HUES6 (cell line): Measurements from ENCODE around the gene RIPPLY1.

ENCODE experiments used
- H3K27ac ChIP-seq: 2 replicates; pipeline ENCODE4 v1.7.0; 2013; ENCODE audit warnings: low read depth, mild to moderate bottlenecking, low read length, inconsistent platforms
- H3K27me3 ChIP-seq: 2 replicates; pipeline ENCODE4 v1.6.1; 2013; ENCODE audit warnings: low read length; ENCODE audit not compliant: control insufficient read depth, insufficient read depth
- H3K36me3 ChIP-seq: 2 replicates; pipeline ENCODE4 v1.6.1; 2013; ENCODE audit warnings: low read length; ENCODE audit not compliant: control insufficient read depth, insufficient read depth
- H3K4me1 ChIP-seq: 2 replicates; pipeline ENCODE4 v1.6.1; 2013; ENCODE audit warnings: low read length; ENCODE audit not compliant: control insufficient read depth, insufficient read depth
- H3K4me3 ChIP-seq: 2 replicates; pipeline ENCODE4 v1.5.1; 2013; ENCODE audit warnings: low read depth, low read length
- H3K9ac ChIP-seq: one replicate; pipeline ENCODE4 v1.6.1; 2013; ENCODE audit warnings: mild to moderate bottlenecking, low read length
- H3K9me3 ChIP-seq: 2 replicates; pipeline ENCODE4 v1.6.1; 2013; ENCODE audit warnings: low read depth, low read length; ENCODE audit not compliant: control insufficient read depth, insufficient read depth

Gene RIPPLY1

DNA sequence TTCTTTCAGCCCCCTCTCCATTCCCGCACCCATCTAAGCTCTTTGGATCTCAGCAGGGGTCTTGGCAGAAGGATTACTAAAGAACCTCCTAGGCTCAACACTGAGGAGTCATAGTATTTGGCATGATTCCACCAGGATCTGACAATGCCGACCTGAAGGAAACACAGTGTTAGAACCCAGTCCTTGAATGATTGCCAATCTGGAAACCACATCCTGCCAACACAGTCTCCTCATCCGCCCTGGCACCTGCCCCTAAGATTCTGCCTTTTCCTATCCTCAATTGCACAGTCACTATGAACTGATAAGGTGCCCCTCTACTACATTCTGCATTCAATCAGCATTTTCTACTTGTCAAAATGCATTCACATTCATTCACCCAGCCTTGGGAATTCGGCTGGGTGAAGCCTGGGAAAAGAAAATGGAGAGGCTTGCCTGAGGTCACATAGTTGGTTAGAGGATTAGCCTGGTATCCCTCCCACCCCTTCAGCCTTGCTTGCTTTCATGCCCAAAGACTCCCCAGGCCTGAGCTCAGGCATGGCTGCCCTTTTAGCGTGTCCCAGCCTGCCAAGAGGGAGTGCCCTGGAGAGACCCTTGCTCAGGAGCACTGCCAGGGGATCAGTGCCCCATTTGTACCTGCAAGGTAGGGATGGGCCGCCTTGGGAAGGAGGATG is 14.8 kb upstream of the RIPPLY1 start:
- H3K4me3 ChIP-seq: no peak overlapping the region
- H3K9me3 ChIP-seq: no peaks in the 10 kb centered on the region
- H3K36me3 ChIP-seq: no peaks in the 10 kb centered on the region
- H3K9ac ChIP-seq: no peak overlapping the region
- no peak overlapping the region for H3K27ac ChIP-seq
- peaks cover 21% of the 10 kb centered on the region for H3K4me1 ChIP-seq
- peaks cover 51% of the 10 kb centered on the region for H3K27me3 ChIP-seq

DNA sequence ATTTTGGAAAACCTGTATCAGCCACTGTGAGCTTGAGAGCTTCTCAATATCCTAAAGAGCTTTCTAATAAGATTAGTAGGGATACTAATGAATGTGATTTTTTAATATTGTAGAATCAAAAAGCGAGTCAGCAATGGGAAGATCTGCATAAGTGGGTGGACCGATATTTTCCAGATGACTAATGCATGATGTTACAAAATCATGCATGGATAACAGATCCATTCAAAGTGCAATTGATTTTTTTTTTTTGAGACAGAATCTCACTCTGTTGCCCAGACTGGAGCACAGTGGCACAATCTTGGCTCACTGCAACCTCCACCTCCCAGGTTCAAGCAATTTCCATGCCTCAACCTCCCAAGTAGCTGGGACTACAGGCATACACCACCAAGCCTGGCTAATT is 9.7 kb upstream of the RIPPLY1 start:
- H3K4me1 ChIP-seq: no peaks in the 10 kb centered on the region
- H3K27me3 ChIP-seq: peaks cover 38% of the 10 kb centered on the region
- H3K4me3 ChIP-seq: no peak overlapping the region
- H3K36me3 ChIP-seq: no peaks in the 10 kb centered on the region
- no peak overlapping the region for H3K9ac ChIP-seq
- no peak overlapping the region for H3K27ac ChIP-seq
- H3K9me3 ChIP-seq: no peaks in the 10 kb centered on the region

DNA sequence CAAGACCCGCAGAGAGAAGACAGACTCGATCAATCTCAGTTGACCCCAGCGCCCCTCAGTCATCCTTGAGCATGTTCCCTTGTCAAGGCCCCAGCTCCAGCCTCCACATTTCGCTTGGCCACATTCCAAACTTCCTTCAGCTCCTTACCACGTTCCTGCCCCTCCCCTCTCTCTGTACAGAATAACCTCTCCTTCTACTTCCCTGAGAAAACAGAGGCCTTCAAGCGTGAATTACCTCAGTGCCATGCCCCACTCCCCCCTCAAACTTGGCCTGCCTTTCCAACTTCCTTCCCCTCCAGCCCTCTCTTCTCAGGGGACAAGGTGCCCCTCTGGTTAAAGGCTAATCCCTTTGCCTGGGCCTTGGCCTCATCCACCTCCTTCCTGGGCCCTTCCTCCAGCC is 3.2 kb upstream of the RIPPLY1 start:
- no peak overlapping the region for H3K9ac ChIP-seq
- peaks cover 46% of the 10 kb centered on the region for H3K27me3 ChIP-seq
- H3K4me3 ChIP-seq: no peak overlapping the region
- H3K36me3 ChIP-seq: no peaks in the 10 kb centered on the region
- H3K4me1 ChIP-seq: no peaks in the 10 kb centered on the region; the same call in 1 of the 2 replicates
- H3K27ac ChIP-seq: no peak overlapping the region
- H3K9me3 ChIP-seq: no peaks in the 10 kb centered on the region

DNA sequence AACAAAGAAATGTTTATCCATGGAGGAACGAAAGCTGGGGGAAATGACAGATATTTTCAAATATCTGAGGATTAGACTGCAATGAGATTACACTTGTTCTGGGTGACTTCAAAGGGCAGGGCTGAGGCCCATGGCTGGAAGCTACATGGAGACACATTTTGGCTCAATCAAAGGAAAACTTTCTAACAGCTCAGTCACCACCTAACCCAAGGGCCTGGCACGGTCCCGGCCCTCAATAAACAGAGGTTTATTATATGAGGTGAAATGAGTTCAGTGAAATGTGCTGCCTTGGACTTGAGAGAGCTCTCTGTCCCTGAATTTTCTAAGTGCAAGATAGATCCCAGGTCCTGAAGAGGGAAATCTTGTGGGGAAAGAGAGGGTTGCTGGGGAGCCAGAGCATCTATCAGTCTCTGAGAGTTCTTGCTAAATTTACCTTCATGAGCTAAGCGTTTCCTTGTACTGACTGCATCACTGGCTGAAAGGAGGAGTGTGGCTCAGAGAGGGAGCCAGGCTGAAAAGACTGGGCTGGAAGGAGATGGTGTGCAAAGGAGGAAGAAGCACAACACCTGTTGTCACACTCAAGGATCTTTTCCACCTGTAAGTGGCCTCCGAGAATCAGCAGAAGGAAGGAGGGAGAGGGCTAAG is 2.0 kb upstream of the RIPPLY1 start:
- H3K4me1 ChIP-seq: no peaks in the 10 kb centered on the region; the same call in 1 of the 2 replicates
- H3K27me3 ChIP-seq: peaks cover 52% of the 10 kb centered on the region
- no peak overlapping the region for H3K9ac ChIP-seq
- no peak overlapping the region for H3K27ac ChIP-seq
- H3K9me3 ChIP-seq: no peaks in the 10 kb centered on the region
- no peaks in the 10 kb centered on the region for H3K36me3 ChIP-seq
- no peak overlapping the region for H3K4me3 ChIP-seq

DNA sequence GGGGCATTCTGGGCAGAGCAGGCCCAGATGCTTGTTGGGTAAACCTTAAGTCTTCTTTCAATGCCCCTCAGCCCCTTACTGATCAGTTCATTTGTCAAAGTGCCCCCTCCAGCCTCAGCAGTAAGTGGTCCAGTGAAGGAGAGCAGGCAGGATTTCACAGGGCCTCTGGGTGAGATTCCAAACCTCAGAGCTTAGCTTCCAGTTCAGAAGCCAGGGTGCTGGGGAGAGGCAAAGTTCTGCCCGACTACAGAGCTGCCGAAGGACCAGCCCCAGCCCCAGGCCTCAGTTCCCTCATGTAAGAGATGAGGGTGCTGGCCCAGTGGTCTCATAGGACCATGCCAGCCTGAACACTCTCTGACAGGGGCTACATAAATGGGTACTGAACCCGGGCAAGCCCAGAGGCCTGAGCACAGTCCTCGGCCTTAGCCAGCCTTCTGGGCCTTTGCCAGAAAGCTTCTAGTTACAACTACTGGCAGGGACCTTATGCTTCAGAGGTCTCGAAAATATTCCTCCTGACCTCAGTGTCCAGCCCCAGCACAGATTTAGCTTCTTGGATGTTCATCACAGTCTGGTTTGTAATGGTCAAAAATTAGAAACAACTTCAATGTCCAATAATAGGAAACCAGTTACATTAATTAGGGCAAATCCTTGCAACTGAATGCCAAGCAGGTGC is 851 bp upstream of the RIPPLY1 start:
- Histone ChIP-seq H3K27me3 (peaks cover 50% of the 10 kb centered on the region), H3K4me1 (peaks cover 3% of the 10 kb centered on the region; the same call in 1 of the 2 replicates), H3K9me3 (no peaks in the 10 kb centered on the region), H3K9ac (no peak overlapping the region), H3K36me3 (no peaks in the 10 kb centered on the region), H3K4me3 (no peak overlapping the region), H3K27ac (no peak overlapping the region)

DNA sequence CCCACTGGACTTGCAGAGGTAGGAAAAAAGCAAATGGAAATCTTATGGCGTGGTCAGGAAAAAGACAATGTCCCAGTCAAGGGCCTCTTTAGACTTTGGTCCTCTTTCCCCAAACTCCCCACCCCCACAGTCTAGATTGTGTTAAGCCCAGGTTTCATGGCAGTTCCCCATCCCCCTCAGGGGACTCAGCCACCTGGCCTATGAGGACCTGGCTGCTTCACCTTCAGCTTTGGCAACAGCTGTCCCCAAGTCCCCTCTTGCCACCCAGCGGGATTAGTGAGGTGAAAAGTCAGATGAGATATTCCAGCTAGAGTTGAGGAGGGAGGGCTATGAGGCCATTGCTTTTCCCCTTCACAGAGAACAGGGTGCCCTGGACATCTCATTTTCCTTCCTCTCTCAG is 457 bp downstream of the RIPPLY1 start:
- H3K4me1 ChIP-seq: peaks cover 7% of the 10 kb centered on the region; the same call in 1 of the 2 replicates
- no peak overlapping the region for H3K4me3 ChIP-seq
- no peaks in the 10 kb centered on the region for H3K9me3 ChIP-seq
- H3K36me3 ChIP-seq: no peaks in the 10 kb centered on the region
- no peak overlapping the region for H3K9ac ChIP-seq
- H3K27me3 ChIP-seq: peaks cover 46% of the 10 kb centered on the region
- no peak overlapping the region for H3K27ac ChIP-seq

DNA sequence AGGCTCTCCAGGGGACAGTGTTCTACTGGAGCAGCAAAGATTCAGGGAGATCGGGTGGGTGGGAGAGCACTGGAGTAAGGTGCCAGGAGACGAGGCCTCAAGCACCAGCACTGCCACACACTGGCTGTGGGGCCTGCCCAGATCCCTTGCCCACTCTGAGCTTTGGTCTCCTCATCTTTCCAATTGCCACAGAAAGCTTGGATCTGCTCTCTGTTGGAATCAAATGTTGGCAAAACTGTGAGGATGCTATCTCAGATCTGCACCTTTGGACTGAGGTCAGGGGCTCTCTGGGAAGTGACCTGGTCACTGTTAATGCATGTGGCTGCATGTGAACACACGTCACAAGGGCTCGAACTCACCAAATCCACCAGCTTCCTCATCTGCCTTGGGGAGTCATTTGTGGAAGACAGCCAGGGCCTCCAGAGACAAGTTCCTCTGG is 1.3 kb downstream of the RIPPLY1 start:
- peaks cover 43% of the 10 kb centered on the region for H3K27me3 ChIP-seq
- no peaks in the 10 kb centered on the region for H3K9me3 ChIP-seq
- H3K4me1 ChIP-seq: peaks cover 7% of the 10 kb centered on the region; the same call in 1 of the 2 replicates
- H3K4me3 ChIP-seq: no peak overlapping the region
- H3K36me3 ChIP-seq: no peaks in the 10 kb centered on the region
- no peak overlapping the region for H3K27ac ChIP-seq
- no peak overlapping the region for H3K9ac ChIP-seq

DNA sequence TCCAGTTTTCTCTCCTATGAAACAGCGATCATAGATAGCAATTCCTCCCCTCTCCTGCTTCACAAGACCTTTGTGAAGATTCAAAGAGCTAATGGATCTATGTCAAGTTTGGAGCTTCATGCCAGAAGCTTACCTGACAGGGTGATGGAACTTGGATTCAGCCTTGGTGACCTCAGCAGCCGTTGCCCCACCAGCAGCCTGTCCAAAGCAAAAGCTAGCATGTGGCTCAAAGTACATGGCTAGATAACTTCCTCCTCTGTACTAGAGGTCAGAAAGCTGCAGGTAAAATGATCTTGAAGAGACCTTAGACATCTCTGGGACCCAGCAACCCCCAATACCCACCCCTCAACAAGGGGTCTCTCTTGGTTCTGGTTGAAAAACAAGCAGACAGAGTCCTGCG is 1.8 kb downstream of the RIPPLY1 start:
- Histone ChIP-seq H3K4me3 (no peak overlapping the region), H3K36me3 (no peaks in the 10 kb centered on the region), H3K4me1 (peaks cover 7% of the 10 kb centered on the region; the same call in 1 of the 2 replicates), H3K27me3 (peaks cover 42% of the 10 kb centered on the region), H3K9ac (no peak overlapping the region), H3K9me3 (no peaks in the 10 kb centered on the region), H3K27ac (no peak overlapping the region)

DNA sequence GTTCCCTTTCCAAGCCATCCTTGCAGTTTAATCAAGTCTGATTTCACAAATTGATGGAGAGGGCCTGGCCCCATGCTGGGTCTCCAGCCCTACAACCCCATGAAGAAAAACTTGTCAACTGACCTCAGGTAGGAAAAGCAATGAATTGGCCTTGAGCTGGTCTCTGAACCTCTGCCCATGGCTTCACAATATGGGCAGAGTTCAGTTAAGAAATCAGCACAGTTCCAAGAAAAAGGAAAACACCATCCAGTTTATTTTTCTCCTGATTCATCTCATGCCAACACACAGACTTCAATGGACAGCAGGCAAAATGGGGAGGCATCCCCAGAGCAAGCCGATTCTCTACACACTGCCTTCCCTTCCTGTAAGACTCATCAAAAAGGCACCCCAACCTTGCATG is 3.3 kb downstream of the RIPPLY1 start:
- Histone ChIP-seq H3K9ac (no peak overlapping the region), H3K27ac (no peak overlapping the region), H3K4me1 (peaks cover 10% of the 10 kb centered on the region), H3K4me3 (no peak overlapping the region), H3K27me3 (peaks cover 32% of the 10 kb centered on the region), H3K9me3 (no peaks in the 10 kb centered on the region), H3K36me3 (no peaks in the 10 kb centered on the region)

DNA sequence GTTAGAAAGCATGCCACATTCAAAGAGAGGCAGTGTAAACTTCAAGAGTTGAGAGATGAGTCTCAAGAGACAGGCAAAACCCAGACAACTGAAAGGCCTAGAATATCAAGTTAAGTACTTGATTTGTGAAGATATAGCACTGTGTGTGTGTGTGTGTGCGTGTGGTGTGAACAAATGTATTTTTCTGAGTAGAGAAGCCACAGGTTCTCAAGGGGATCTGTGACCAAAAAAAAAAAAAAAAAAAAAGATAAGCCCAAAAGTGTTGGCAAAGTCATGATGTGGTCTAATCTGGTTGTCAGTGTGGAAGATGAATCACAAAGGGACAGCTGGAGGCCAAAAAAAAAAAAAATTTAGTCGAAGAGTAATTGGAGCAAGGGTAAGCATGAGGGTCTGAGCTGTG is 3.9 kb downstream of the RIPPLY1 start:
- H3K4me3 ChIP-seq: no peak overlapping the region
- H3K27me3 ChIP-seq: peaks cover 32% of the 10 kb centered on the region
- H3K9me3 ChIP-seq: no peaks in the 10 kb centered on the region
- H3K36me3 ChIP-seq: no peaks in the 10 kb centered on the region
- H3K9ac ChIP-seq: no peak overlapping the region
- peaks cover 14% of the 10 kb centered on the region for H3K4me1 ChIP-seq
- H3K27ac ChIP-seq: no peak overlapping the region

DNA sequence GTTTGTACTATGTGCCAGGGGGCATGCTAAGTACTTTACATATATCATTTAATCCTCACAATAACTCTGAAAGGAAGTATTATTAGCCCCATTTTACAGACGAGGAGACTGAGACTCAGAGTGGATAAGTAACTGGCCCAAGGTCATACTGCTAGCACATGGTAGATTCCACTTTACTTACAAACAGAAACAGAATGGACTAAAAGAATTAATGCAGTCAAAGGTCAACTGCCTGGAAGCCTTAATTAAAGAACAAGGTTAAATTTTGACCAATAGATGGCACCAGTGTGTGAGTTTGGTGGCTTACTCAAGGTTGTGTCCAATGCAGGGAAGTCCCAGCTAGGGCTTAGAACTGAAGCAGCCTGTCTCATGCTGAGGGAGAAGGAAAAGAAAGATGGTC is 4.7 kb downstream of the RIPPLY1 start:
- H3K36me3 ChIP-seq: no peaks in the 10 kb centered on the region
- H3K9me3 ChIP-seq: no peaks in the 10 kb centered on the region
- no peak overlapping the region for H3K27ac ChIP-seq
- no peak overlapping the region for H3K9ac ChIP-seq
- H3K4me1 ChIP-seq: peaks cover 14% of the 10 kb centered on the region
- H3K27me3 ChIP-seq: peaks cover 29% of the 10 kb centered on the region
- H3K4me3 ChIP-seq: no peak overlapping the region
